ENCODE data around the gene PBX3. TPM values are rescaled to one million over a fixed set of nuclear protein-coding genes. Genes with fewer than 3 reads are reported as not detected.
A peak's percentile ranks its signal among the peaks of the same experiment; 100 is the strongest.

The PBX3 gene
- total and polyA plus RNA-seq, 2 experiments from 2014 or later, result 133 to 134 TPM

DNA sequence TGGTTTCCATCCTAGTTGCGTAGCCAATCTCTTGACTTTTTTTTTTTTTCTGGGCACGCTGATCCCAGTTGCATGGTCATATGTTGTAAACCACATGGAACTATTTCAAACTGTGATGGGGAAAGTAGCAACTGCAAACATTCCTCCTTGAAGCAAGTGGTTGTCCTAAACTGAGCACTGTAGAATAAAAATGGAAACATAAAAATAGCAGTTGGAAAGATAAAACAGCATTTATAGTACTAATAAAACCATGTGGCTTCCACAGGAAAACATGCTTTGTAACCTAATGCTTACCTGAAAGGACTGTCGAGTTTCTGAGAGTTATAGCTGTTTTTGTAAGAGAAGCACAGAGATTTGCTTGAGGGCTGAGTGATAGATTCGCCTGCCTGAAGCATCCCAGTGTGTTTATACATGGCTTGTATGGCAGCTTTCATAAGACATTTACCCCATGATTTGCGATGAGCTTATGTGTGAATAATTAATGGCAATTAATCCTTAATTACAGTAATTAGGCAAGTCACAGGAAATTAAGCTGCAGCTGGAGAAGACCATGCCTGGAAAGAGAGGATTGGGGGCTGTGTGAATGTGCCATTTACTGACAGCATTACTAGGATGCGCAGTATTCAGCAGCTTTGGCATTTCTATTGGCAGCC is 136.5 kb downstream of the PBX3 start:
- no peaks in the 10 kb centered on the region for H3K27me3 ChIP-seq
- H3K4me1 ChIP-seq (ENCODE audit: low read depth), result peaks cover 38% of the 10 kb centered on the region
- H3K36me3 ChIP-seq, result no peaks in the 10 kb centered on the region
- TF ChIP-seq, protein P1, sequence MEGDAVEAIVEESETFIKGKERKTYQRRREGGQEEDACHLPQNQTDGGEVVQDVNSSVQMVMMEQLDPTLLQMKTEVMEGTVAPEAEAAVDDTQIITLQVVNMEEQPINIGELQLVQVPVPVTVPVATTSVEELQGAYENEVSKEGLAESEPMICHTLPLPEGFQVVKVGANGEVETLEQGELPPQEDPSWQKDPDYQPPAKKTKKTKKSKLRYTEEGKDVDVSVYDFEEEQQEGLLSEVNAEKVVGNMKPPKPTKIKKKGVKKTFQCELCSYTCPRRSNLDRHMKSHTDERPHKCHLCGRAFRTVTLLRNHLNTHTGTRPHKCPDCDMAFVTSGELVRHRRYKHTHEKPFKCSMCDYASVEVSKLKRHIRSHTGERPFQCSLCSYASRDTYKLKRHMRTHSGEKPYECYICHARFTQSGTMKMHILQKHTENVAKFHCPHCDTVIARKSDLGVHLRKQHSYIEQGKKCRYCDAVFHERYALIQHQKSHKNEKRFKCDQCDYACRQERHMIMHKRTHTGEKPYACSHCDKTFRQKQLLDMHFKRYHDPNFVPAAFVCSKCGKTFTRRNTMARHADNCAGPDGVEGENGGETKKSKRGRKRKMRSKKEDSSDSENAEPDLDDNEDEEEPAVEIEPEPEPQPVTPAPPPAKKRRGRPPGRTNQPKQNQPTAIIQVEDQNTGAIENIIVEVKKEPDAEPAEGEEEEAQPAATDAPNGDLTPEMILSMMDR (IDR thresholded peaks at IDR 0.05; ENCODE audit: low read depth, low read length), result no peak
- DNase-seq (ENCODE audit: low read depth in 1 of 2, low spot score in 1 of 2), result no peak
- no peak overlapping the region for H3K4me3 ChIP-seq
- H3K9me3 ChIP-seq (ENCODE audit: low read depth), result no peaks in the 10 kb centered on the region
- peak overlapping the region; percentile 48 for H3K27ac ChIP-seq

DNA sequence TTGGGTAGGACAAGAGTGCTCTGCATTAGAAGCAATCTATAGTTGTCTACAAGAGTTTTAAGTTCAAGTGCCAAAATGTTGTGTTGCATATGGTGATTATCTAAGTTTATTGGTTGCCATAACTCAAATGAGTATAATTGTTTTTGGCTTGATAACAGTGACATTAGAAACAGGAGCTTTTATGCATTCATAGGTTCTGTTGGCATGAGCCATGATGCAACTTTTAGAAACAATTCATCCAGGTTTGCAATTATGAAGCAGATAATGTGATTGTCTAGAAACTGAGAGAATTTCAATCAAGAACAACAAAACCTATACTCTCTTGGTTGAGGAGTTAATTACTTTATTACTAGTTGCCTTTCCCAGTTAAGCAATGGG is 137.0 kb downstream of the PBX3 start:
- H3K4me3 ChIP-seq, result no peak overlapping the region
- TF ChIP-seq, protein P1 (IDR thresholded peaks at IDR 0.05; ENCODE audit: low read depth, low read length), result no peak
- H3K27me3 ChIP-seq, result no peaks in the 10 kb centered on the region
- peak overlapping the region; percentile 48 for H3K27ac ChIP-seq
- peaks cover 43% of the 10 kb centered on the region for H3K4me1 ChIP-seq (ENCODE audit: low read depth)
- no peaks in the 10 kb centered on the region for H3K36me3 ChIP-seq
- no peaks in the 10 kb centered on the region for H3K9me3 ChIP-seq (ENCODE audit: low read depth)
- no peak for DNase-seq (ENCODE audit: low read depth in 1 of 2, low spot score in 1 of 2)

DNA sequence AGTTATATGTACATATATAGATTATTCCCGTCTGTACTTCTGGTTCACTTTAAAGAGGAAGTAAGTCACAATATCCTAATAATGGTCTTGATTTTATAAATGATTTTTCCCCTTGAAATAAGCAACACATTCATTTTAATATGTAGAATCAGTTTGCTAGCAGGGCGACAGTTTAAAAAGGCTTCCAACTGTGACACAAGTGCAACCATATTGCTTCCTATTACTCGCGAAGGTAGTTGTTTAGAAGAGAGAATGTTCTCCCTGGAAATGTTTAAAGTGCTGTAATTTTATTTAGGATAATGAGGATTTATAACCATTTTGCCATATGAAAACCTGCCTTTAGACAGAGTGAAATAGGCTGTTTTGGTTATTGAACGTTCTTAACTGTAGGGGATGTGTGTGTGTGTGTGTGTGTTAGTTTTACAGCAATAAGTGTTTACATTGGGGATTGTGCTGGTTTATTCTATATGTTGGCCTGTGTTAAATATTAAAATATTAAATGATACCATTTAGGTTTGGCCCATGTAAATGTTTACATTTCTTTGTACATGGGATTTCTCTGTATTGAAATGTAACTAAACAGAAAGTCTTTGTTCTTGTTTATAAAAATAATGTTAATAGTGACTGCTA is 138.3 kb downstream of the PBX3 start:
- Histone ChIP-seq H3K4me1 (ENCODE audit: low read depth) (peaks cover 45% of the 10 kb centered on the region), H3K4me3 (no peak overlapping the region), H3K27me3 (no peaks in the 10 kb centered on the region), H3K36me3 (no peaks in the 10 kb centered on the region), H3K9me3 (ENCODE audit: low read depth) (no peaks in the 10 kb centered on the region), H3K27ac (peak overlapping the region; percentile 26)
- no peak for DNase-seq (ENCODE audit: low read depth in 1 of 2, low spot score in 1 of 2)
- TF ChIP-seq, protein P1 (IDR thresholded peaks at IDR 0.05; ENCODE audit: low read depth, low read length), result no peak

DNA sequence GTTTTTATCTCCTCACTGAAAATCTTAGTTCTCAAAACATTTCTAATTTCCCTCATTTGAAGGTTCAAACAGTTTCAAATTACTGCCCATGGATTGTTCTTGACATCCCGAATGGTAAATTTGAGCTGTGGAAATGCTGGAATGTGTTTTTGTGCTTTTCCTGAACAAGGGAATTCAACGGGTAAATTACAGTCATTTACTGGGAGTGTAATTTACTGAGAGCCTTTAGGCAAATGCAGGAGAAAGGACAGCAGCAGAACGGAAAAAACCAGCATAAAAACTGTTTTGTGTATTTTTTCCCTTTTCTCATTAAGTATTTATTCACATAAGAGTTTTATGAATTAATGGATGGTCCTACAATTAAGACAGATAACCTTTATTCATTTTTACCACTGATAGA is 139.2 kb downstream of the PBX3 start:
- no peaks in the 10 kb centered on the region for H3K36me3 ChIP-seq
- TF ChIP-seq, protein P1 (IDR thresholded peaks at IDR 0.05; ENCODE audit: low read depth, low read length), result no peak
- H3K27ac ChIP-seq, result peak overlapping the region; percentile 33
- H3K4me1 ChIP-seq (ENCODE audit: low read depth), result peaks cover 45% of the 10 kb centered on the region
- no peak overlapping the region for H3K4me3 ChIP-seq
- DNase-seq (ENCODE audit: low read depth in 1 of 2, low spot score in 1 of 2), result no peak
- H3K9me3 ChIP-seq (ENCODE audit: low read depth), result no peaks in the 10 kb centered on the region
- H3K27me3 ChIP-seq, result no peaks in the 10 kb centered on the region

GRCh38 chr9:125887172-125887571 is 140.0 kb downstream of the PBX3 start:
- Histone ChIP-seq H3K9me3 (ENCODE audit: low read depth) (no peaks in the 10 kb centered on the region), H3K4me1 (ENCODE audit: low read depth) (peaks cover 45% of the 10 kb centered on the region), H3K4me3 (no peak overlapping the region), H3K36me3 (no peaks in the 10 kb centered on the region), H3K27ac (no peak overlapping the region), H3K27me3 (no peaks in the 10 kb centered on the region)
- TF ChIP-seq, protein P1 (IDR thresholded peaks at IDR 0.05; ENCODE audit: low read depth, low read length), result no peak
- DNase-seq (ENCODE audit: low read depth in 1 of 2, low spot score in 1 of 2), result peak; percentile 20 to 34
